IgD-negative memory B cell (primary cell): ENCODE data around the gene ALDH1L1. TPM values are rescaled to one million over a fixed set of nuclear protein-coding genes. Genes with fewer than 3 reads are reported as not detected.
A peak's percentile ranks its signal among the peaks of the same experiment; 100 is the strongest.

ENCODE experiments used
- H3K27ac Mint-ChIP-seq, 3 donors: one replicate each; pipeline ENCODE4 v1.8.0; 2020 to 2022; ENCODE audit warnings: mild to moderate bottlenecking in 3 of 3, mixed read lengths in 3 of 3, moderate library complexity in 1 of 3
- H3K27me3 Mint-ChIP-seq: one replicate; pipeline ENCODE4 v1.8.0; 2021; ENCODE audit warnings: mixed read lengths
- H3K36me3 Mint-ChIP-seq: one replicate; pipeline ENCODE4 v1.8.0; 2020; ENCODE audit warnings: mild to moderate bottlenecking, mixed read lengths
- H3K4me1 Mint-ChIP-seq, 3 donors: one replicate each; pipeline ENCODE4 v1.8.0; 2020 to 2022; ENCODE audit warnings: mixed read lengths in 3 of 3, mild to moderate bottlenecking in 1 of 3
- H3K4me3 Mint-ChIP-seq, 4 donors: one replicate each; pipeline ENCODE4 v1.8.0; 2020 to 2022; ENCODE audit warnings: mild to moderate bottlenecking in 4 of 4, mixed read lengths in 4 of 4, moderate library complexity in 3 of 4
- H3K9me3 Mint-ChIP-seq, 3 donors: one replicate each; pipeline ENCODE4 v1.8.0; 2020 to 2021; ENCODE audit warnings: mixed read lengths in 3 of 3, mild to moderate bottlenecking in 1 of 3
- polyA plus RNA-seq: library from polyadenylated mRNA; unstranded; fragments of 300-500 nt; fragmentation: Illumina TruSeq; gene quantifications from one replicate; pipeline ENCODE4 v1.2.3, GENCODE V29; 2021

Gene ALDH1L1
- polyA plus RNA-seq, 1 donor from 2014 or later, result not detected

DNA sequence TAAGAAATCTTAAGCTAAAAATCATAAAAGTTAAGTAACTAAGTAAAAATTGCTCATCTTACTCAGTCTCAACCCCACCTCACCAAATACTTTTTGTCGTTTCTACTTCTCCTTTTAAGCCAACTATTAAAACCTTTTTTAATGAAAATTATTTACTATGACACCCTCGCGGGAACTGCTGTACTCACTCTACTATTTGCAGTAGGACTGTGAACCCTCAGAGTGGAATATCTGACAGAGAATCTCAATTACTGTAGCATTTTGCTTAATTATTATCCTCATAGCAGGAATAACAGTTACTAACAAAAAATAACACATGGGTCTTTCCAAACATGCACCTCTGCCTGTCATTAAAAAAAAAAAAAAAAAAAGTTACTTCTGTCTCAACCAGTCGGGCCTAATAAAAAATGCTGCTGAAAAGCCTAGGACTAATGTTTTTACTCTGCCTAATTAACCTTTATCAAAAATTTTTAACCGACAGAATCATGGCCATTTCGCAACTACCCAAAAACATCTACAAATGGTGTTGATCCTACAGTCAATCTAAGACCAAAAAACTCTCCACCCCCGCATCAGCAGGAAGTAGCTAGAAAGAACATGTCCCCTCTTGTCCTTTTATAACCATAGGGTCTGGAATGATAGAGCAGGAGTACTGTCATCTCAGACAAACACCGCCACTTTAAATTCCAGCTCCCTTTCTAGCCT is 10.2 kb downstream of the ALDH1L1 start:
- Mint-ChIP-seq H3K27ac (no peak overlapping the region), H3K4me3 (no peak overlapping the region), H3K9me3 (peaks cover 0 to 3% (median 0%) of the 10 kb centered on the region in 3 donors), H3K36me3 (peaks cover 1% of the 10 kb centered on the region), H3K4me1 (no peaks in the 10 kb centered on the region), H3K27me3 (peaks cover 12% of the 10 kb centered on the region)

DNA sequence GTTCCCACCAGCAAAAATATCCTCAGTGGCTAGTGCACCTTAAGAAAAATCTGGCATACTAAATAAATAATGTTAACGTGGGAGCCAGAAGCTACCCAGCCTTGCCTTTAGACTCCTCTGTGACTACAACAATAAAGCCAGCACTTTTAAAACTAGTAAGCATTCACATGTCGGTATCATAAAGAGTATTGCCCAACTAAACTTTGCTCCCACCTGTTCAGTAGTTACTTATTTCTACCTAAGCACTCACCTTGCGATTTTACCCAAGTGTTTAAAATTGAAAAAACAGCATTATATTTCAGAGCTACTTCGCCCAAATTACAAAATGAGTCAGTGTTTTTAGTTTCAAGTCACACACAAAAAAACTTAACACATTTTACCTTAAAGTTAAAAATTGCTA is 12.8 kb downstream of the ALDH1L1 start:
- Mint-ChIP-seq H3K4me1 (no peaks in the 10 kb centered on the region), H3K4me3 (no peak overlapping the region), H3K36me3 (no peaks in the 10 kb centered on the region), H3K9me3 (peaks cover 0 to 4% (median 0%) of the 10 kb centered on the region in 3 donors), H3K27me3 (peaks cover 16% of the 10 kb centered on the region), H3K27ac (no peak overlapping the region)

DNA sequence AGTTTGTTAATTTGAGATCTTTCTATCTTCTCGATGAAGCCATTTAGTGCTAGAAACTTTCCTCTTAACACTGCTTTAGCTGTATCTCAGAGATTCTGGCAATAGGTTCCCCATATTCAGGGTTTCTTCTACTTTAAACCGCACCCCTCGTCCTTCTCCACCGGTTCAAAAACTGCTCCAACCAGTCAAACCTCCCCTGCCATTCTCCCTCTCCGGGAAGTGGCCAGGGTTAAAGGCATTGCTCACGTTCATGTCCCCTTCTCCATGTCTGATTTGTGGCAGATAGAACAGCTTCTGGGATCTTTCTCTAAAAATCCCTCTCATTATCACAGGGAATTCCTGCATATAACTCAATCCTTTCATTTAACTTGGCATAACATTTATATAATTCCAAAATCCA is 14.4 kb downstream of the ALDH1L1 start:
- Mint-ChIP-seq H3K36me3 (no peaks in the 10 kb centered on the region), H3K4me3 (peak overlapping the region in 1 of 4 donors; percentile 63), H3K9me3 (peaks cover 0 to 3% (median 0%) of the 10 kb centered on the region in 3 donors), H3K27ac (no peak overlapping the region), H3K27me3 (peaks cover 16% of the 10 kb centered on the region), H3K4me1 (no peaks in the 10 kb centered on the region)

DNA sequence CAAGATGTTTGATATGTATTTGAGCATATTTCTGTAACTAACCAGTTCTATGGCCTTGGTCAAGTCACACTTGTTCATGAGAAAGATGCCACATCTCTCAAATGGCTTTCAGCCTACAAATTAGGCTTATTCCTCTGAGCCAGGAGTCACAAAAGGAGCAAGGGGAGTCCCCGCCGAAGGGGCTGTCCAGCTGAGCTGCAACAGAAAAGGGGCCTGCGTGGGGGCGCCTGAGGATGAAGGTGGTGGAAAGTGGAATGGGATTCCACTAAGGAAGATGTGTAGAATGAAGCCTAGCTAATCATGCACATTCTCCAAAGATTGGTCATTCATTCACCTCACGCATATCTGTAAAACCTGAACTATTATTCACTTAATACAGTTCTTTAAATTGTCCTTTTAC is 19.1 kb downstream of the ALDH1L1 start:
- no peaks in the 10 kb centered on the region for H3K36me3 Mint-ChIP-seq
- no peak overlapping the region for H3K27ac Mint-ChIP-seq
- no peaks in the 10 kb centered on the region for H3K4me1 Mint-ChIP-seq
- H3K27me3 Mint-ChIP-seq, result peaks cover 14% of the 10 kb centered on the region
- H3K9me3 Mint-ChIP-seq, result peaks cover 0 to 3% (median 0%) of the 10 kb centered on the region in 3 donors
- H3K4me3 Mint-ChIP-seq, result no peak overlapping the region

- H3K27ac Mint-ChIP-seq, result no peak overlapping the region
- peaks cover 0 to 3% (median 0%) of the 10 kb centered on the region in 3 donors for H3K9me3 Mint-ChIP-seq
- H3K36me3 Mint-ChIP-seq, result no peaks in the 10 kb centered on the region
- H3K4me1 Mint-ChIP-seq, result peaks cover 0 to 2% (median 0%) of the 10 kb centered on the region in 3 donors
- H3K4me3 Mint-ChIP-seq, result peak overlapping the region in 1 of 4 donors; percentile 27
- H3K27me3 Mint-ChIP-seq, result peaks cover 8% of the 10 kb centered on the region
Measured at GRCh38 chr3:126160243-126161210, 19.9 kb downstream of the ALDH1L1 start.

- no peaks in the 10 kb centered on the region for H3K9me3 Mint-ChIP-seq
- peaks cover 0 to 2% (median 0%) of the 10 kb centered on the region in 3 donors for H3K4me1 Mint-ChIP-seq
- no peak overlapping the region for H3K4me3 Mint-ChIP-seq
- no peaks in the 10 kb centered on the region for H3K36me3 Mint-ChIP-seq
- H3K27me3 Mint-ChIP-seq, result peaks cover 8% of the 10 kb centered on the region
- H3K27ac Mint-ChIP-seq, result peak overlapping the region in 1 of 3 donors; percentile 61
Measured at GRCh38 chr3:126159476-126159875, 20.9 kb downstream of the ALDH1L1 start.

DNA sequence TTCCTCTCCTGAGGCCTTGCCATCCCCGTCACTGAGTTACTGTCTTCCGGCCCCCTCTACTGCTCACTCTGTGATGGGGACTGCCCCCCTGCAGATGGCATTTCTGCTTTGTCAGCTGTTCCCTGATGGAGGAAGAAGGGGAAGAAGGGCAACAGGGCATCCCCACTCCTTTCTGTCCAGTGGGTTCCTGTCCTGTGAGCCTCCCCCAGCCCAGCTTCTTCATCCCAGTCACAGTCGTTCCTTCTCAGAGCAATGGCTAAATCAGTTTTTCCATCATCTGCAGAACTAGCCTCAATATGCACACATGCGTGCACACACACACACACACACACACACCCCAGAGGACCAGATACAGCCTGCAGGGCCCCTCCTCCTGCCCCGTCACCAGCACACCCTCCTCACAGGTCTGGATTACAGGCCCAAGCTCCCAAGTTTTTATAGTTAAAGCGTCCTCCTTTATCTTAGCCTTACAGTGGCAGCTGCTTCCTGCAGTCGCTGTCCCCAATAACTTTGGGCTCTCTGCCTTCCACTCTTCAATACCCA is 21.4 kb downstream of the ALDH1L1 start:
- no peak overlapping the region for H3K4me3 Mint-ChIP-seq
- H3K36me3 Mint-ChIP-seq, result no peaks in the 10 kb centered on the region
- peaks cover 8% of the 10 kb centered on the region for H3K27me3 Mint-ChIP-seq
- H3K27ac Mint-ChIP-seq, result peak overlapping the region in 1 of 3 donors; percentile 61
- no peaks in the 10 kb centered on the region for H3K9me3 Mint-ChIP-seq
- H3K4me1 Mint-ChIP-seq, result peaks cover 0 to 2% (median 0%) of the 10 kb centered on the region in 3 donors

- H3K27ac Mint-ChIP-seq, result peak overlapping the region in 1 of 3 donors; percentile 61
Measured at GRCh38 chr3:126158016-126158911, 22.1 kb downstream of the ALDH1L1 start.

GRCh38 chr3:126157083-126157768 is 23.2 kb downstream of the ALDH1L1 start:
- Mint-ChIP-seq H3K4me1 (peaks cover 0 to 2% (median 0%) of the 10 kb centered on the region in 3 donors), H3K27ac (no peak overlapping the region), H3K4me3 (no peak overlapping the region), H3K27me3 (peaks cover 11% of the 10 kb centered on the region), H3K36me3 (no peaks in the 10 kb centered on the region), H3K9me3 (no peaks in the 10 kb centered on the region)

More at GRCh38 chr3:126158016-126158911, 22.1 kb downstream of the ALDH1L1 start:
- H3K4me3 Mint-ChIP-seq, result no peak overlapping the region
- peaks cover 11% of the 10 kb centered on the region for H3K27me3 Mint-ChIP-seq
- peaks cover 0 to 2% (median 0%) of the 10 kb centered on the region in 3 donors for H3K4me1 Mint-ChIP-seq
- no peaks in the 10 kb centered on the region for H3K9me3 Mint-ChIP-seq
- H3K36me3 Mint-ChIP-seq, result no peaks in the 10 kb centered on the region

- H3K4me1 Mint-ChIP-seq, result peaks cover 0 to 4% (median 0%) of the 10 kb centered on the region in 3 donors
- H3K4me3 Mint-ChIP-seq, result no peak overlapping the region
- H3K27me3 Mint-ChIP-seq, result peaks cover 11% of the 10 kb centered on the region
- H3K27ac Mint-ChIP-seq, result no peak overlapping the region
- no peaks in the 10 kb centered on the region for H3K9me3 Mint-ChIP-seq
- no peaks in the 10 kb centered on the region for H3K36me3 Mint-ChIP-seq
Measured at GRCh38 chr3:126156468-126156867, 23.9 kb downstream of the ALDH1L1 start.

GRCh38 chr3:126155819-126156218 is 24.6 kb downstream of the ALDH1L1 start:
- Mint-ChIP-seq H3K27ac (no peak overlapping the region), H3K4me3 (peak overlapping the region in 1 of 4 donors; percentile 2), H3K9me3 (no peaks in the 10 kb centered on the region), H3K36me3 (no peaks in the 10 kb centered on the region), H3K4me1 (peaks cover 0 to 4% (median 0%) of the 10 kb centered on the region in 3 donors), H3K27me3 (peaks cover 13% of the 10 kb centered on the region)

DNA sequence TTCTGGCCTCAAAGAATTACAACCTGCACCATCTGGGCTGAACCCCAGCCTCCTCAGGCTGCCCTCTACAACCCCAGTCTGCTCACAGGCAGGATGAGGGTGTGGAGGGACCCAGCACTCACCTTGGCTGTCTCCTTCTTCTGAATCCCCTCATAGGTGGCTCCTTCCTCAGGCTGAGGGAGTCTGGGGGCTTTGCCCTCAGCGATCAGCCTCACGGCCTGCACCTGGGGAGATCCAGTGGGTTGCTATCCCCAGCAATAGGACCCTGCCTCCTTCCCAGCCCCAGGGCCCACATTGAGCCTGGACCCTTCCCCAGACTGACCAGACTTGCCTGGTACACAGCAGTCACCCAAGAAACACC is 25.1 kb downstream of the ALDH1L1 start:
- Mint-ChIP-seq H3K4me3 (no peak overlapping the region), H3K27ac (no peak overlapping the region), H3K27me3 (peaks cover 13% of the 10 kb centered on the region), H3K4me1 (peaks cover 0 to 4% (median 0%) of the 10 kb centered on the region in 3 donors), H3K36me3 (no peaks in the 10 kb centered on the region), H3K9me3 (no peaks in the 10 kb centered on the region)

GRCh38 chr3:126154391-126155279 is 25.8 kb downstream of the ALDH1L1 start:
- Mint-ChIP-seq H3K4me1 (peaks cover 0 to 4% (median 0%) of the 10 kb centered on the region in 3 donors), H3K27me3 (peaks cover 13% of the 10 kb centered on the region), H3K4me3 (peak overlapping the region in 1 of 4 donors; percentile 44), H3K9me3 (no peaks in the 10 kb centered on the region), H3K27ac (no peak overlapping the region), H3K36me3 (no peaks in the 10 kb centered on the region)
